H1 (cell line): ENCODE results near the gene DNAI1. TPM values are rescaled to one million over a fixed set of nuclear protein-coding genes. Genes with fewer than 3 reads are reported as not detected.

Experiments used
- CBX8 ChIP-seq: fragments of 300-800, 300-1000 bp; sonication (generic); IDR thresholded peaks from 2 replicates; pipeline ENCODE4 v1.7.1; 2016; ENCODE audit warnings: low read depth, low read length, borderline replicate concordance
- EGR1 ChIP-seq: IDR thresholded peaks from 2 replicates; pipeline ENCODE4 v1.6.1; 2011; ENCODE audit warnings: low read depth, low read length, borderline replicate concordance
- NRF1 ChIP-seq: IDR thresholded peaks from 2 replicates; pipeline ENCODE4 v1.6.1; 2011; ENCODE audit warnings: mild to moderate bottlenecking, low read depth, low read length, improper control_type of control experiment
- RBBP5 ChIP-seq: IDR thresholded peaks from 2 replicates; pipeline ENCODE4 v1.7.1; 2012; ENCODE audit warnings: low read depth, mild to moderate bottlenecking, inconsistent platforms, low read length, moderate library complexity, borderline replicate concordance
- RXRA ChIP-seq: IDR thresholded peaks from 2 replicates; pipeline ENCODE4 v1.6.1; 2011; ENCODE audit warnings: low read depth, mild to moderate bottlenecking, low read length, moderate library complexity; ENCODE audit not compliant: insufficient read depth
- SIX5 ChIP-seq: IDR thresholded peaks from 2 replicates; pipeline ENCODE4 v1.6.1; 2011; ENCODE audit warnings: mild to moderate bottlenecking, low read depth, low read length
- TAF1 ChIP-seq: IDR thresholded peaks from 2 replicates; pipeline ENCODE4 v1.6.1; 2011; ENCODE audit warnings: mild to moderate bottlenecking, low read depth, low read length
- polyA plus RNA-seq, 7 experiments: library from polyadenylated mRNA; depleted of rRNA in 3 of 7; stranded (reverse) in 5 of 7; unstranded in 2 of 7; fragments of >200 nt in 5 of 7; fragments of 200-250 nt in 2 of 7; gene quantifications; 1 replicate in 5 of 7; 2 replicates in 1 of 7; 4 replicates in 1 of 7; pipeline versions ENCODE4 v1.2.1 to v1.2.3, GENCODE V29; 2011 to 2013; ENCODE audit warnings: missing spikeins in 2 of 7, mixed read lengths in 2 of 7
- total RNA-seq: library from RNA; stranded (reverse); fragmentation: NEBNext Ultra II Directional; extraction: Animal tissue kit (Norgen Biotek cat#: 25700); gene quantifications from 2 replicates; pipeline ENCODE4 v1.2.1, GENCODE V29; 2021

DNAI1 gene
- total and polyA plus RNA-seq, 2 of the 8 experiments (the other 6 are each of a cell fraction or from before 2014, with no cell fraction given): 0.37 to 0.54 TPM

DNA sequence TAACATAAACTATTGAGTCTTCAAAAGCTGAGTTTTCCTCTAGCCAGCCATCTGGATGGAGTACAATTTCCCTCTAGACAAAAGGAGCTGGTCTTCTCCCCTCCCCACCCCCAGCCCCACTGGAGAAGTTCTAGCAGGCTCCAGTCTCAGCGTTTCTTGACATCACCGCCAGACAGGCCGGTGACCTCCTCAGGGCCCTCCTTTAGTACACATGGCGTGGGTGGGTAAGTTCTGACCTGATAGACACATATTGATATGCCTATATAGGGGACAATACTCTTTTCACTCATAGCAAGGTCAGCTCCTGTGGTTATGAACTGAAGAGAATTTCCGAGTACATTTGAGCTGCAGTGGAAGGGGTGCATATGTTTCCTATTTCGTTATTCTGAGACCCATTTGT lies 27.2 kb downstream of the DNAI1 start (continued):
- TF ChIP-seq SIX5: no peak
- TF ChIP-seq RBBP5: no peak
- no peak for TF ChIP-seq NRF1
- no peak for TF ChIP-seq CBX8
- no peak for TF ChIP-seq EGR1
- no peak for TF ChIP-seq RXRA
- no peak for TF ChIP-seq TAF1
